AML-193 (cell line): ENCODE measurements around the gene RRP8.

Source experiments
- DNase-seq, 2 experiments: peaks; one replicate each; lab custom pipeline; 2025; lab: John Stamatoyannopoulos, UW

RRP8 gene

DNA sequence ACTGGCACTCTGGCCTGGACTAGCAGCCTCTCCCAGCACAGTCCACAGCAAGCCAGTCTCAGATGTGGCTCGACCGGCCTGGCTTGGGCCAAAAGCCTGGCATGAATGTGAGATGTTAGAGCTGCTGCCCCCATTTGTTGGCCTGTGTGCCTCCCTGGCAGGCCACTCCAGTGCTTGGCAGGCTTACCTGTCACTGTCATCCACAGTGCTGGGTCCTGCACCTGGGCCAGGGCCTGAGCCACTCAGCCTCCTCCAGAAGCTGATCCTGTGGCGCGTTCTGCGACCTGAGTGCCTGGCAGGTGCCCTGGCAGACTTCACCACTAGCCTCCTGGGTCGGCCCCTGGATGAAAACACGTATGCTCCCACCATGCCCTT lies 36.1 kb downstream of the RRP8 start:
- no peak for DNase-seq

DNA sequence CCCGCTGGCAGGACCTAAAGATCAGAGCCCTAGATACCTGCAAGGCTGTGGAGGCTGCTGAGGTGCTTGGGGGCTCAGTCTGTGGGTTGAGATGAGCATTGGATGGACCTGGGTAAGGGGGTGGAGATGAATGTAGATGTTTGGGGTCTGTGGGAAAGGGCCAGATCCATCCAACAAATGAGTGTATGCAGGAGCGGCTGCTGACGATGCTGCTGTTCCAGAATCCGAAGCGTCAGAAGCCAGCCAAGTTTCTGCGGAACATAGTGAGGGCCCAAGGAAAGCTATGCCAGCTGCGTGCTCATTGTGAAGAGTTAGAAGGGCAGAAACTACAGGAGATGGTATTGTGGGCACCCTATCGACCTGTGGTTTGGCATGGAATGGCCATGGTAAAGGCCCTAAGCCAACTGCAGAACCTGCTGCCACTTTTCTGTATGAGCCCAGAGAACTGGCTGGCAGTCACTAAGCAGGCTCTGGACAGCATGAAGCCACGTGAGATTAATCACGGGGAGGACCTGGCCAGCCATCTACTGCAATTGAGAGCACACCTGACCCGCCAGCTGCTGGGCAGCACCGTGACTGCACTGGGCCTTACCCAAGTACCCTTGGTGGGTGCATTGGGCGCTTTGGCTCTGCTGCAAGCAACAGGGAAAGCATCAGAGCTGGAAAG lies 36.6 kb downstream of the RRP8 start:
- no peak for DNase-seq

DNA sequence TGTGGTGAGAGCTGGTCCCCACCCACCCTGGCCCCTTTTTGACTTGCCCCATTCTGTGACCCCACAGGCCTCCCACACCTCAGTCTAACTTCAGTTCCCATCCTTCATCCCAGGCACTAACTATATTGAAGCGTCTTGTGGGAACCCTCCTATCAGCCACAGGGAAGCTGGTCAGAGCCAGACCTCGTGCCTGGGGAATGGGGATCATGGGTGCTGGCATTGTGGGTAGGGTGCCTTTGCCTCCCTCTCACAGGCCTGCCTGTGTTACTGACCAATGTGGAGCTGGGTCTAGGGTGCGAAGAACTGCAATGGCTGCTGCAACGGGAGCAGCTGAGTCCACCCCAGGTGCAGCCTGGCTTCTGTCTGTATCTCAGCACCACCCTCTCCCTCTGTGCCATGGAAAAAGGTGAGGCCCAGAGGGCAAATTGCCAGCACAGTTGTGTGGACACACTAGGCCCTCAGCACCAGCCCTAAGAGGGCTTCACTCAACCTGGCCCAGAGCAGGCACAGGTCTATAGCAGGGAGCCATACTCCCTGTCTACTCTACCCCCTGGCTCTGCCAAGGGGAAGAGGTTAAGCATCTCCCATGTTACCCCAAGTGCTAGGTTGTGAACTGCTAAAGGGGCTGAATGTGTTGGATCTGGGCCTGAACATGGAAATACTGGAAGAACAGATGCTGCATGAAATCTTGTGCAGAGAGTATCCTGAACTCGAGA lies 37.3 kb downstream of the RRP8 start:
- DNase-seq, result no peak

DNA sequence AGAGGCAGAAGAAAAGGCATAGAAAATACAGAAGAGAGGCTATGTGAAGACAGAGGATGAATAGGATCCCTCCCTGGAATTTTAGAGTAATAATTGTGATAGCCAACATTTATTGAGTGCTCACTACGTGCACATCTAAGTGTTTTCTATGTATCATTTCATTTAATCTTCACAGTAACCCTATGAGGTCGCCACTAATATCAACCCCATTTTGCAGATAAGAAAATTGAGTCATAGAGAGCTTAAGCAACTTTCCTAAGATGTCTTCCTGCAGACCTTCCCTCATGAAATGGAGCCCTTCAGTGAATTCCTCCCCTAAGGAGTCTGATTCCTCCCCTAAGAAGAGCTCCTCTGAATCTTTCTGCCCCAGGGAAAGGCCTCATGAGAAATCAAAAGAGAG lies 38.1 kb downstream of the RRP8 start:
- no peak for DNase-seq

DNA sequence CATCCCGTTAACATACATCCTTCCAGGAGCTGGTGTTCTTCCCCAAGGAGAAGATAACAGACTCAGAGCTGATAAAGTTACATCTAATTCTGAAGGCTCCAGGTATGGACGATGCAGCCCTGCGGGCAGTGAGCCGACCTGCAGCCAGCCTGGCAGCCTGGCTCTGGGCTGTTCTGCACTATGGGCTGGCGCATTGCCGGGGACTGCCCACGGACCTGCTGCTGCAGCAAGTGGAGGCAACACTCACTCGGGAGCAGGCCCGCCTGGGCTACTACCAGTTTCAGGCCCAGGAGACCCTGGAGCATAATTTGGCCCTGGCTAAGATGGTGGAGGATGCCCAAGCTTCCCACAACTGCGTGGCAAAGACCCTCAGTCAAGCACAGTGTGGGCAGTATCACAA lies 39.7 kb downstream of the RRP8 start:
- DNase-seq, result no peak

DNA sequence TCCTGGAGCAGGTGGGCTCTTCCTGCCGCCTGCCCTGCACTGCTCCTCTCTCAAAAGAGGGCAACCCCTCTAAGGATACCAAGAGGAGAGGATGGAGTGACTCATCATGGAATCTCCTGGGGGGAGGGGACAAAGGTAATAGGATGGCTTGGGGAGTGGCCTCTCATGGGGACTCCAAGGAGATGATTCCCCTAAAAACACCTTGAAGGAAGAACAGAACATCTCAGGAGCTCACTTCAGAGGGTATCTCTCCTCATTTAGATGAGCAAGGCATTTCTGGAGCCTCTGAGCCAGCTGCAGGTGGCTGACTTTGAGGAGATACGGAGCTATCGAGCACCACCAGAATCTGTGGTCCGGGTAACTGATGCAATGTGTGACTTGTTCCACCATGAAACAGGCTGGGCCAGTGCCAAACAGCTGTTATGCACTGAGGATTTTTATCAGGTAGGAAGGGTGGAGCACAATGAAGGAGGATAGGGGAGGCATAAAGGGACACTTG lies 40.2 kb downstream of the RRP8 start:
- no peak for DNase-seq

DNA sequence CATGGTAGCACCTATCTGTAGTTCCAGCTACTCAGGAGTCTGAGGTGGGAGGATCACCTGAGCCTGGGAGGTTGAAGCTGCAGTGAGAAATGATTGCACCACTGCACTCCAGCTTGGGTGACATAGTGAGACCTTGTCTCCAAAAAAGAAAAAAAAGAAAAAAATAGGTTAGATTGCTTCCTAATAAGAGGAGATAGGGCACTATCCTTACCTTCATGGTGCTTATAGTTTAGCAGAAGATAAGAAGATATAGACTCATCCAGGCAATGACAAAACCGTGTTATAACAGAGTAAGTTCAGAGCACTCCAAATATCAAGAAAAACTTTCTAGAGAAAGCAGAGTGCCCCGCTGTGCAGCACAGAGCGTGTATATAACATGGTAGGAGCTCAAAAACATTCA lies 42.1 kb downstream of the RRP8 start:
- no peak for DNase-seq

DNA sequence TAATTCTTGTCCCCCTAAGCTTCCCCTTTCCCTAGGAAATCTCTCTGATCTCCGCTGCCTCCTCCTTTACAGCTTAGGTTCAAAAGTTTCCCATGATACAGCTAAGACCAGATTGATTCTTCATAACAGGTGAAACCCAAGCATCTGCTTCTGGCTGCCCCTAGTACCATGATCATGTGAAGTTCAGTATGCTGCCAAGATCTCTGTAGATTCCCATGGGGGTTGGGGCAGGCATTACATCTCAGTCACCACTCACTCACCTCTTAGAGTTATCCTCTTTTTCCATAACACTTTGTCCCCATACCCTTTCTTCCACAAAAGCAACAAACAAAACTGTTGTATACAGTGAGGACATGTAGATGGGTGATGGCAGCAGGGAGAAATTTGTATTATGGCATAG lies 44.0 kb downstream of the RRP8 start:
- DNase-seq, result no peak

DNA sequence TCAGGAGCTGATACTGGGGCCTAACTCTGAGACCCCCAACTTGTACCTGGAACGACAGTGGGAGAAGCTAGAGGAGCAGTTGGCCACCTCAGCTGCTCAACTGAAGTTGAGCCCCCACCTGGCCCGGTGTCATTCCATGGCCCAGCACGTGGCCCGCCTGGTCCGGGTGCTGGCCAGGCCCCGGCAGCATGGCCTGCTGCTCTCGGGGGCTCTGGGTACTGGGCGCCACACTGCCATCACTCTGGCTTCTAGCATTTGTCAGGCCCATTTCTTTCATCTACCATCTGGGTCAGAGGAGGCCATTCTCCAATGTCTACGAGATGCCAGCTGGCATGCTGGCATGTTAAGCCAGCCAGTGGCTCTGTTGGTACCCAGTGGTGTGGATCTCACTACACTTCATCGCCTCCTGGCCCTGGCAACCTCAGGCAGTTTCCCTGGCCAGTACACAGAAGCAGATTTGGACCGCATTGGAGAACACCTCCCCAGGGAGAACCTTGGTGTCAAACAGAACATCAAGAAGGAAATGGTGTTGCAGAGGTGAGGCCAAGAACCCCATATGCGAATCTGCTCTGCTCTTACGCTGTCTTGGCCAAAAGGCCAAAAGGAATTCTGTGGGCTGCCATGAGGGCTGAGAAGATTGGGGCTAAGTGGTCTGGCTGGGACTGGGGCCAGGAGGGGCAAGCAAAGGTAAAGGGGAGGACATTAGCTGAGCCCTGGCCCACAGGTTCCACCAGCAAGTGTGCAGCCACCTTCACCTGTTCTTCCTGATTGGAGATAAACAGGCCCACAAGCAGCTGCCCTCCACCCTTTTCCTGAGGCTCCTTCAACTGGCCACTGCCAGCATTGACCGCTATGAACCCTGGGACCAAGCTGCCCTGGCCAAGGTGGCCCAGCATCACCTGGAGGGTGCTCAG lies 45.4 kb downstream of the RRP8 start:
- no peak for DNase-seq

DNA sequence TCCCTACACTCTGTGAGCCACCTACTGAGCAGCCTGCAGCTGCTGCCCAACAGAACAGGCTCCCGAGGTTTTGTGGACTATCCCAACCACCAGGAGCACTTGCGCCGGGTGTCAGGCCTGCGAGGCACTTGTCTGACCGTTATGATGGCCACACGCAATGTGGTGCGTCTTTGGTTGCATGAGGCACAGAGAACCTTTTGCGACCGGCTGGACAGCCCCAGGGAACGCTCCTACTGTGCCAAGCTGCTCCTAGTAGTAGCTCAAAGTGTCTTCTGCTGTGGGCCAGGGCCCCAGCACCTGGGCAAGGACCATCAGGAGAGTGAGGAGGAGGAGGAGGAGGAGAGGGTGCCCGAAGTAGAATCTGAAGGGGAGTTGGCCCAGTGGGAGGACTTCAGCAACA lies 46.4 kb downstream of the RRP8 start:
- DNase-seq, result no peak

DNA sequence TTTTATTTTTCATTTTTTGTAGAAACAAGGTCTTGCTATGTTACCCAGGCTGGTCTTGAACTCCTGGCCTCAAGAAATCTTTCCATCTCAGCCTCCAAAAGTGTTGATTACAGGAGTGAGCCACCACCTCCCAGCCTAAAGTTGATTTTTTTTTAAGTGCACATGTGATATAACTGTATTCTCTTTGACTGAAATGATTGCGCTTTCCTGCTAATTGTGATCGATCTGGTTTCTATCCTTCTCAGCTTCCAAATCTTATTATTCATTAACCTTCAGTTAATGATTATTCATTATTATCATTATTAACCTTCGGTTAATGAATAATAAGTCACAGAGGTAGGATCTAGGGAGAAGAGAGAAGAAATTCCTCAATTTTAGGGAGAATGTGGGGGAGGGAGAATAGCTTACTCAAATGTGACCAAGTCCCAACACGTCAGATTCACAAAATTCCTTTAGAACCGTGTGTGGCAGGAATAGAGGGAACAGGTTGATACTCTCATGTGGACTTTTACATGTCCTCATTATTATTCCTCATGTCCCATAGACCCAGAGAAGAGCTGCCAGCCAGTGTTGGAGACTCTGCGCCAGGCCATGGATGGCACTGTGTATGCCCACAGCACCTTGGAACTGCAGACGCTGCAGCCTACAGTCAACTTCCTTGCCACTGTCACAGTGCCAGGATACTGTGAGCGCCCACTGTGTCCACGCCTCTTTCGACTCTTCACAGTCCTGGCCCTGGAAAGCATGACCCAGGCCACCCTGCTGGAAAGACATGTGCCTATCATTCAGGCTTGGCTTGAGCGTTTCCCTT lies 47.1 kb downstream of the RRP8 start:
- no peak for DNase-seq

DNA sequence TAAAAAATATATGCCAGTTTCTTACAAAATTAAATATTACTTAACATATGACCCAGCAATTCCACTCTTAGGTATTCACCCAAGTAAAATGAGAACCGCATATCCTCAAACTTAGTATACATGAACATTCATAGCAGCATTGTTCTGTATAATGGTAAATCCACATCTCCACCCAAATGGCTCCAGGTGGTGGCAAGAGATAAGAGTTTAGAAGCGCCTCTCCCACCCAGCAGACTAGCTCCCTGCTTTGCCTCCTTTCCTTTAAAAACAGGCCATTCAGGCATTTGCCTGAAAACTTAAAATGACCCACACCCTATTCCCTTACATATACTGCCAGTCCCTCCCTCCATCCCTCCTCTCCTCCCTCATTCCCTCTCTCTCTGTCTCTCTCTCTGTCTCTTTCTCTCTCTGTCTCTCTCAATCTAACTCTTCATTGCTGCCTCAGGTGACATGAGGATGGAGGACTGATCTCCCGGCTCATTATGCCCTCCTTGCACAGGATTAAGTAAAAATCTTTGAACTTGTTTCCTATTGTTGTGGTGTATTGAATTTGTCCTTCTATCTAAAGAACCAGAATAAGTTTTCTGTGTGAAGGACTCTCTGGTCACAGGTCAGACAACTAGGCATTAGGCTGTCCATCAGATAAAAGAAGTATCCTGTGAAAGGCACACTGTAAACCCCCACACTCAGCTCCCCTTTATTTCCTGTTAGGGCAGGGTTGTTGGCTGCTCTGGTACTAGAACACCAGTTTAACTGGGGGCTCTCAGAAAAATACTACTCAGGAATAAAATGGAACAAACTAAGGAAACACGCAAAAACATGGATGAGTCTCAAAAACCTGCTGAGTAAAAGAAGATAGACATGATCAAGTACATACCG lies 48.3 kb downstream of the RRP8 start:
- no peak for DNase-seq

DNA sequence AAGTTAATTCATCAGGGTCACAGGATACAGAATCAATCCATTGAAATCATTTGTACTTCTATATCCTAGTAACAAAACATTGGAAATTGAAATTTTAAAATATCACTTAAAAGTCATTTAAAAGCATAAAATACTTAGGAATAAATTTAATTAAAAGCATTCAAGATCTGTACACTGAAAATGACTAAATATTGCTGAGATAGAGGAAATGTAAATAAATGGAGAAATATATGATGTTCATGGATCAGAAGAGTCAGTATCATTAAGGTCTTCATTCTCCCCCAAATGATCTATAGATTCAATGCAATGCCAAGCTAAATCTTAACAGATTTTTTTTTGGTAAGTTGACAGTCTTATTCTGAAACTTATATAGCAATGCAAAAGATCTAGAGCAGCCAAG lies 49.8 kb downstream of the RRP8 start:
- DNase-seq, result no peak

DNA sequence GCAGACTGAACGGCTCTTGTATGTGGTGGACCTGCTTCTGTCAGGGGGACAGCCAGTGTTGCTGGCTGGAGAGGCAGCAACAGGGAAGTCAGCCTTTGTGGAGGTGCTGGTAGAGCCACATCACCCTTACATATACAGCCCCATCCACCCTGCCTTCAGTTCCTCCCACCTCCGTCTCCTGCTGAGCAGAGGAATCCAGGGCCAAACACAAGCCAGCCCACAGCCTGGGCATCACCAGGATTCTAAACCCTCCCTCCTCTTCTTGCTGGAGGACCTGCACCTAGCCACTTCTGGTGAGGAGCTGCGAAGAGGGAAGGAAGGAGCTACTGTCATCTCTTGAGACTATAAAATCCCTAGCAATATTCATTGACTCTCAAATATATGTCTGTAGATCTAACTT lies 54.8 kb downstream of the RRP8 start:
- DNase-seq, result no peak

DNA sequence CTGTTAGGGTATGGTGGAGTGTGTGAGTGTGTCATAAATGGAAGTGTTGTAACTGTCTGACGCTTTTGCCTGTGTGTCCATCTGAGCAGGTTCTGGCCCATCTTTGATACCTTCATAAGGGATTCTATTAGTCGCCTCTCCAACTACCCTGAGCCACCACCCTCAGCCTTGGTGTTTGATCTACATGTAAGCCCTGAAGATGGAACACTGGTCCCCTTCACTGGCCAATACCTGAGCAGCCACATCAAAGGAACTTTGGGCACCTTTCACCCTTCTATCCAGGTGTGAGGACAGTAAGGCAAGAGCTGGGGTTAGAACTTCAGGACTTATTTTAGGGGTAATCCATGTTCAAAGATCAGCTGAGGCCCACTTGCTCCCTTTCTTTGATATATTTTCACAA lies 55.3 kb downstream of the RRP8 start:
- DNase-seq, result no peak

DNA sequence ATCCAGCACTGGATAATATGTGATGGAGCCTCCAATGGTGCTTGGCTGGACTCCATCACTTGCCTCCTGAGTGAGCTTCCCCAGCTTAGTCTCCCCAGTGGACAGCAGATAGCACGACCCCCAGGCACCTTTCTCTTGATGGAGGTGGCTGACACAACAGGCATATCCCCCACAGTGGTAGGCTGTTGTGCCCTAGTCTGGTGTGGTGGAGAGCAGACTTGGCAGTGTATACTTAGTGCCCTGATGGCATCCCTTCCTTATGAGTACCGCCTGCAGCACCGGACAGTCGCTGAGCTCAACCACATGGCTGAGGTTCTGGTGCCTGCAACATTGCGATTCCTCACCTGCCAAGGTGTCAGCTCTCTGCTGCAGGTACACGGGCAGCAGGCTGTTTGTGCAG lies 56.2 kb downstream of the RRP8 start:
- no peak for DNase-seq

DNA sequence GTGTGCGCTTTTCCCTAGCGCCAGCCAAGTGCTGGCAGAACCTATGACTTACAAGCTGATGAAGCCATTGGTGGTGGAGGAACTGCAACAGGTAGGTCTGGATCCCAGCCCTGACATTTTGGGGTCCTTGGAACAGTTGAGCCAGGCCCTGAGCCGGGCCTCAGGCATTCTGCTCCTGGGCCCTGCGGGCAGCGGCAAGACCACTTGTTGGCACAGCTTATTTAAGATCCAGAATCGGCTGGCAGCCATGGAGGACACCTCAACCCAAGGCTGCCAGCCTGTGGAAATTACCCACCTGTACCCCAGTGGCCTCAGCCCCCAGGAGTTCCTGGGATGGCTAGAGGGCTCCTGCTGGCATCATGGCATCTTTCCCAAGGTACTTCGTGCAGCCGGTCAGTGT lies 56.7 kb downstream of the RRP8 start:
- no peak for DNase-seq

DNA sequence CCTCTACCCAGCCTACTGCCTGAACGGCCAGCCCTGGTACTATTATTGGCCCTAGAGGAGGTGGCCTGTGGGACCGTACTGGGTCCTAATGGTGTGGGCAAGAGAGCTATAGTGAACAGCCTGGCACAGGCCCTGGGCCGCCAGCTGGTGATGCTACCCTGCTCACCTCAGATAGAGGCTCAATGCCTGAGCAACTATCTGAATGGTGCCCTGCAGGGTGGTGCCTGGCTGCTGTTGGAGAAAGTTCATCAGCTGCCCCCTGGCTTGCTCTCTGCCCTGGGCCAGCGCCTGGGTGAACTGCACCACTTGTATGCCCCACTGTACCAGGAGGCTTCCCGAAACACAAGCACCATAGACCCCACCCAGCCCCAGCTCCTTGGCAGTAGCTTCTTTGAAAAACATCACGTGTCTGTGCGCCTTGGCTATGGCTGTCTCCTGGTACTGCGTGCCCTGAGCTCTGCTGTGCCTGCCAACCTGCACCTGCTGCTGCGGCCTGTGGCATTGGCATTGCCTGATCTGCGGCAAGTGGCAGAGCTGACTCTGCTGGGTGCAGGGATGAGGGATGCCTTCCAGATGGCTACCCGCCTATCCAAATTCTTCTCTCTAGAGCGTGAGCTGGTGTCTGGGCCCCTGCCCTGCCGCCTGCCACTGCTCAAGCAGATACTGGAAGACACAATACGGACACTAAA lies 57.4 kb downstream of the RRP8 start:
- no peak for DNase-seq
